Ascending aorta (tissue), 2 donors: ENCODE results near the gene SAMD9L. TPM values are rescaled to one million over a fixed set of nuclear protein-coding genes. Genes with fewer than 3 reads are reported as not detected.

Experiments used
- DNase-seq, 2 donors: peaks; one replicate each; pipeline ENCODE4 v3.0.0-alpha.2; 2019; ENCODE audit warnings: low spot score in 2 of 2
- H3K27ac ChIP-seq, 2 donors: fragments of 200-600 bp; sonication (generic); one replicate each; pipeline ENCODE4 v1.5.1; 2016 to 2017; ENCODE audit warnings: mild to moderate bottlenecking in 1 of 2
- H3K27me3 ChIP-seq: fragments of 200-600 bp; sonication (generic); one replicate; pipeline ENCODE4 v1.5.1; 2017
- H3K36me3 ChIP-seq, 2 donors: fragments of 200-600 bp; sonication (generic); one replicate each; pipeline ENCODE4 v1.5.1; 2016
- H3K4me1 ChIP-seq, 2 donors: fragments of 200-600 bp; sonication (generic); one replicate each; pipeline ENCODE4 v1.5.1; 2016 to 2017; ENCODE audit warnings: mild to moderate bottlenecking in 1 of 2
- H3K4me3 ChIP-seq, 2 donors: fragments of 200-600 bp; sonication (generic); one replicate each; pipeline ENCODE4 v1.5.1; 2016 to 2017; ENCODE audit warnings: mild to moderate bottlenecking in 1 of 2
- H3K9me3 ChIP-seq, 2 donors: fragments of 200-600 bp; sonication (generic); one replicate each; pipeline ENCODE4 v1.5.1; 2016
- CTCF ChIP-seq, 3 experiments: fragments of 200-600 bp in 2 of 3; fragments of 450-650 bp in 1 of 3; sonication (generic) in 2 of 3; IDR thresholded peaks; one replicate each; pipeline ENCODE4 v1.5.1; 2016 to 2019; ENCODE audit warnings: antibody characterized with exemption in 3 of 3, mild to moderate bottlenecking in 1 of 3, moderate library complexity in 1 of 3
- intact Hi-C: fragments of 100-400 bp; cut with DNase I; formaldehyde crosslinking; loops from one replicate; pipeline ENCODE4 v1.15.1; 2023
- total RNA-seq: library from RNA; depleted of rRNA; stranded (reverse); fragments of >200 nt; gene quantifications from one replicate; pipeline ENCODE4 v1.1.0, GENCODE V29; 2016

The SAMD9L gene
- total RNA-seq, 1 donor from 2014 or later = 3.3 TPM

- H3K9me3 ChIP-seq = no peaks in the 10 kb centered on the region
- H3K4me3 ChIP-seq = no peak overlapping the region
- no peaks in the 10 kb centered on the region for H3K36me3 ChIP-seq
- no peak for TF ChIP-seq CTCF (IDR thresholded peaks at IDR 0.05)
- no peak overlapping the region for H3K27ac ChIP-seq
- intact Hi-C loops = no loop called here
- no peak for DNase-seq
- H3K4me1 ChIP-seq = no peaks in the 10 kb centered on the region
- H3K27me3 ChIP-seq = no peaks in the 10 kb centered on the region
Observed at GRCh38 chr7:93159490-93159889, 11.3 kb upstream of the SAMD9L start.

GRCh38 chr7:93156884-93157283, 8.7 kb upstream of the SAMD9L start:
- no peak for DNase-seq
- H3K27me3 ChIP-seq = no peaks in the 10 kb centered on the region
- H3K9me3 ChIP-seq = no peaks in the 10 kb centered on the region
- H3K27ac ChIP-seq = no peak overlapping the region
- no peaks in the 10 kb centered on the region for H3K36me3 ChIP-seq
- intact Hi-C loops = no loop called here
- no peak overlapping the region for H3K4me3 ChIP-seq
- TF ChIP-seq CTCF (IDR thresholded peaks at IDR 0.05) = no peak
- H3K4me1 ChIP-seq = no peaks in the 10 kb centered on the region

GRCh38 chr7:93150200-93150835, 2.1 kb upstream of the SAMD9L start:
- DNase-seq = no peak
- TF ChIP-seq CTCF (IDR thresholded peaks at IDR 0.05) = no peak
- no peaks in the 10 kb centered on the region for H3K9me3 ChIP-seq
- H3K27me3 ChIP-seq = no peaks in the 10 kb centered on the region
- intact Hi-C loops = no loop called here
- H3K4me1 ChIP-seq = peaks cover 0 to 3% of the 10 kb centered on the region in 2 donors
- no peak overlapping the region for H3K4me3 ChIP-seq
- no peaks in the 10 kb centered on the region for H3K36me3 ChIP-seq
- H3K27ac ChIP-seq = no peak overlapping the region

- Histone ChIP-seq H3K27ac (peak overlapping the region; percentile 2 to 58), H3K9me3 (no peaks in the 10 kb centered on the region), H3K27me3 (no peaks in the 10 kb centered on the region), H3K4me3 (peak overlapping the region; percentile 57 to 58), H3K4me1 (peaks cover 0 to 3% of the 10 kb centered on the region in 2 donors), H3K36me3 (peaks cover 9 to 12% of the 10 kb centered on the region in 2 donors)
- no peak for DNase-seq
- no peak for TF ChIP-seq CTCF (IDR thresholded peaks at IDR 0.05)
- intact Hi-C loops = no loop called here
Observed at GRCh38 chr7:93148727-93149126, 542 bp upstream of the SAMD9L start.

GRCh38 chr7:93147363-93147762, 822 bp downstream of the SAMD9L start:
- peak overlapping the region; percentile 57 to 58 for H3K4me3 ChIP-seq
- H3K9me3 ChIP-seq = no peaks in the 10 kb centered on the region
- intact Hi-C loops = no loop called here
- H3K36me3 ChIP-seq = peaks cover 22 to 23% of the 10 kb centered on the region in 2 donors
- peaks cover 0 to 3% of the 10 kb centered on the region in 2 donors for H3K4me1 ChIP-seq
- H3K27me3 ChIP-seq = no peaks in the 10 kb centered on the region
- no peak for DNase-seq
- no peak for TF ChIP-seq CTCF (IDR thresholded peaks at IDR 0.05)
- peak overlapping the region in 1 of 2 donors; percentile 35 for H3K27ac ChIP-seq
